Muscle of arm (tissue), 12 donors: Measurements from ENCODE around the gene TMLHE. TPM values are rescaled to one million over a fixed set of nuclear protein-coding genes. Genes with fewer than 3 reads are reported as not detected.
"Not testable (repeated sequence)": the region's sequence is repeated elsewhere in the genome, so short reads cannot be mapped to it uniquely, and the experiment has no call there.

Experiments used
- DNase-seq: peaks from one replicate; pipeline ENCODE4 v3.0.0-alpha.2; 2013
- polyA plus RNA-seq, 12 donors: library from polyadenylated mRNA; unstranded; fragments of 120-200 nt; gene quantifications; one replicate each; pipeline ENCODE4 v1.2.1, GENCODE V29; 2013; ENCODE audit not compliant: insufficient read length in 12 of 12

The TMLHE gene
- polyA plus RNA-seq, 12 donors = 17.8 to 25.2 (median 22.9) TPM; not detected in 1

- not testable (repeated sequence) for DNase-seq
Measured at GRCh38 chrX:155527023-155527422, 85.7 kb downstream of the TMLHE start.

GRCh38 chrX:155514225-155514624 lies 98.5 kb downstream of the TMLHE start:
- no peak for DNase-seq

- no peak for DNase-seq
Measured at GRCh38 chrX:155505296-155505695, 107.5 kb downstream of the TMLHE start.

GRCh38 chrX:155495134-155495533 lies 117.6 kb downstream of the TMLHE start:
- not testable (repeated sequence) for DNase-seq

- DNase-seq = not testable (repeated sequence)
Measured at GRCh38 chrX:155491421-155491820, 121.3 kb downstream of the TMLHE start.

DNA sequence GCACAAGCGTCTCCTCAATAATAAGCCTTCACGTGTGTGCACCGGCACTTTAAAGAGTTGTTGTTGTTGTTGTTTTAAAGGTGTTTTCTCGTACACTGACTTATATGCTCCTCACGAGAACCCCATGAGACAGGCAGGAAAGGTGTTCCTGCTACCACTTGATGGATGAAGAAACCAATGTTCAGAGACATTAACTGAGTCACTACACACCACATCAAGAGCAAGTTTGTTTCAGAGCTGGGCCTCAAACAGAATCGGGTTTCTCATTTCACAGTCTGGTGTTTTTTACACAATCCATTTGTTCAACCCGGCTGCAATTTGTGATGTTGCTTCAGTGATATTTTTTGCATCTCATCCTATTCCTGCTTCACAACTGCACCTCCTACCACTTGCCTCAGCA lies 135.6 kb downstream of the TMLHE start:
- DNase-seq = not testable (repeated sequence)

- DNase-seq = not testable (repeated sequence)
Measured at GRCh38 chrX:155466269-155466938, 146.3 kb downstream of the TMLHE start.

GRCh38 chrX:155460501-155460900 lies 152.3 kb downstream of the TMLHE start:
- DNase-seq = not testable (repeated sequence)

DNA sequence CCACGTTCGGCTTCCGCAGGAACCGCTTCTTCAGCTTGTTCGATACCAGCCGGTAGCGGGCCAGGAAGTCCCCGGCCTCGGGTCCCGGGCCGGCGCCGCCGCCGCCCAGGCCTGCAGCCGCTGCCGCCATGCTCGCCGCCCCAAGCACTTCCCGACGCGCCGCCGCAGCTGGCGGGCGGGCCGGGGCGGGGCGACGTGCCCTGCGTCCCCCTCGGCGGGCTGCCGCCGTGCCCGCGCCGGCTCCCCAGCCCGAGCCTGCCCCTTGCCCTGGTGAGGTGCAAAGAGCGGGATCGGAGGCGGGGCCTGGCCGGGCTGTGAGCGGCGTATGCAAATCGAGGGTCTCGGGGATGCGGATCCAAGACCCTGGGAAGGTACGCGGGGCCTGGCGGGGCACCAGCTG lies 154.3 kb downstream of the TMLHE start, which contains the start of gene F8A3:
Gene F8A3 (minus strand): TSS at position 150 of the 400 bp plus-strand sequence. CDS start 20 bp downstream, at position 130.
- DNase-seq = not testable (repeated sequence)

GRCh38 chrX:155457761-155458447 lies 154.8 kb downstream of the TMLHE start:
- not testable (repeated sequence) for DNase-seq

DNA sequence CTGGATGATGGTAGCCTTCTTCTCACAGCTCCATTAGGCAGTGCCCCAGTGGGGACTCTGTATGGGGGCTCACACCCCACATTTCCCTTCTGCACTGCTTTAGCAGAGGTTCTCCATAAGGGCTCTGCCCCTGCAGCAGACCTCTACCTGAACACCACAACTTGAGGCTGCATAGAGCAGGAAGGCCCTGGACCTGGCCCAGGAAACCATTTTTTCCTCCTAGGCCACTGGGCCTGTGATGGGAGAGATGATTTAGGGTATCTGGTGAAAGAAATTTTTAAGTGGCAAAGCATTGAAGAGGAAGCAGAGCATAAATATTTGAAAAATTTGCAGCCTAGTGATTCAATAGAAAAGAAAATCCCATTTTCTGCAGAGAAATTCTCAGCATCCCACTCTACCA lies 171.7 kb downstream of the TMLHE start:
- DNase-seq = no peak

Other genes starting within 250 kb of the TMLHE start
- not detected for gene F8A2, start 230.9 kb downstream of the TMLHE start, polyA plus RNA-seq
- gene F8A3, start 154.3 kb downstream of the TMLHE start, polyA plus RNA-seq = 10 to 100 TPM in 1 of 12 donors, 1 to 10 TPM in 8, under 1 TPM in 1, not detected in 2; 0.32 to 13.1 (median 5.2) TPM
- gene SPRY3, start 366 bp downstream of the TMLHE start, polyA plus RNA-seq = 1 to 10 TPM in 9 of 12 donors, under 1 TPM in 1, not detected in 2; 0.88 to 1.9 (median 1.4) TPM